Adrenal gland (tissue), 12 donors: ENCODE measurements around the gene C1QB. TPM values are rescaled to one million over a fixed set of nuclear protein-coding genes. Genes with fewer than 3 reads are reported as not detected.

Experiments
- DNase-seq, 7 donors: peaks; one replicate each; pipeline ENCODE4 v3.0.0-alpha.2; 2019 to 2020
- H3K27ac ChIP-seq, 5 donors: fragments of 200-600 bp; sonication (generic) in 4 of 5; 1 replicate in 3 of 5; 2 replicates in 2 of 5; pipeline versions ENCODE4 v1.5.1 to v1.8.0; 2016 to 2020; ENCODE audit warnings: mild to moderate bottlenecking in 1 of 5
- H3K27me3 ChIP-seq: fragments of 200-600 bp; 2 replicates; pipeline ENCODE4 v1.8.0; 2021
- H3K36me3 ChIP-seq, 2 donors: fragments of 200-600 bp; replicated peaks in 1 of 2; 1 replicate in 1 of 2; 2 replicates in 1 of 2; pipeline versions ENCODE4 v1.5.1 to v1.8.0; 2018 to 2022
- H3K4me1 ChIP-seq, 2 donors: fragments of 200-600 bp; replicated peaks in 1 of 2; 1 replicate in 1 of 2; 2 replicates in 1 of 2; pipeline versions ENCODE4 v1.5.1 to v1.8.0; 2018 to 2021
- H3K4me3 ChIP-seq, 4 donors: fragments of 200-600 bp; sonication (generic) in 3 of 4; one replicate each; pipeline ENCODE4 v1.5.1; 2016 to 2018
- H3K9me3 ChIP-seq, 3 donors: fragments of 200-600 bp; sonication (generic) in 1 of 3; replicated peaks in 1 of 3; 1 replicate in 2 of 3; 2 replicates in 1 of 3; pipeline versions ENCODE4 v1.5.1 to v1.8.0; 2016 to 2021
- POLR2A ChIP-seq, 2 donors: fragments of 450-650 bp; IDR thresholded peaks; one replicate each; pipeline ENCODE4 v1.6.1; 2017; ENCODE audit warnings: antibody characterized with exemption in 2 of 2, mild to moderate bottlenecking in 2 of 2, moderate library complexity in 1 of 2
- WGBS, 4 donors: extraction: QIAGEN DNeasy Blood & Tissue Kit in 2 of 4; methylation state at CpG; one replicate each; pipeline versions ENCODE4 v1.1.5 to v1.1.7; 2013 to 2017; 5-methylcytosine and 5-hydroxymethylcytosine counted together
- intact Hi-C, 2 donors: fragments of 100-400 bp; cut with DNase I; formaldehyde crosslinking; loops; one replicate each; pipeline versions ENCODE4 v1.14.1 to v1.15.0; 2022 to 2023
- polyA plus RNA-seq, 3 donors: library from polyadenylated mRNA; stranded (reverse); fragments of 200-250 nt in 2 of 3; fragments of 350-450 nt in 1 of 3; fragmentation: Illumina TruSeq in 1 of 3; extraction: RNeasy Lipid Tissue Mini Kit (QIAGEN cat#74804) in 1 of 3; gene quantifications; one replicate each; pipeline ENCODE4 v1.2.3, GENCODE V29; 2013 to 2014
- total RNA-seq, 9 donors: library from RNA; depleted of rRNA in 4 of 9; stranded (reverse); fragments of >200 nt in 4 of 9; fragments of 120-200 nt in 1 of 9; fragmentation: NEBNext Ultra II Directional in 1 of 9; extraction: Animal tissue kit (Norgen Biotek cat#: 25700) in 1 of 9; gene quantifications; one replicate each; pipeline versions ENCODE4 v1.1.0 to v1.2.4, GENCODE V29; 2013 to 2023
- TF ChIP-seq, protein P1 (sequence below), 6 experiments: fragments of 450-650 bp in 4 of 6; fragments of 200-600 bp in 2 of 6; sonication (generic) in 1 of 6; IDR thresholded peaks; 1 replicate in 5 of 6; 2 replicates in 1 of 6; pipeline versions ENCODE4 v1.5.1 to v1.8.0; 2016 to 2021; ENCODE audit warnings: antibody characterized with exemption in 6 of 6, mild to moderate bottlenecking in 2 of 6, moderate library complexity in 1 of 6
- donor health status: healthy with polysubstance abuse.
- donor health status: Bipolar disorder and iron deficiency.
- donor health status: DM: yes; HTN: yes; CAD: no.
- donor health status: DM: no; HTN: no; CAD: no.
- donor health status: DM: no; HTN: no; CAD: no.
- donor health status: DM: yes; HTN: yes; CAD: no.

C1QB gene
- total and polyA plus RNA-seq, 12 donors: 55.5 to 1,914 (median 529) TPM

DNA sequence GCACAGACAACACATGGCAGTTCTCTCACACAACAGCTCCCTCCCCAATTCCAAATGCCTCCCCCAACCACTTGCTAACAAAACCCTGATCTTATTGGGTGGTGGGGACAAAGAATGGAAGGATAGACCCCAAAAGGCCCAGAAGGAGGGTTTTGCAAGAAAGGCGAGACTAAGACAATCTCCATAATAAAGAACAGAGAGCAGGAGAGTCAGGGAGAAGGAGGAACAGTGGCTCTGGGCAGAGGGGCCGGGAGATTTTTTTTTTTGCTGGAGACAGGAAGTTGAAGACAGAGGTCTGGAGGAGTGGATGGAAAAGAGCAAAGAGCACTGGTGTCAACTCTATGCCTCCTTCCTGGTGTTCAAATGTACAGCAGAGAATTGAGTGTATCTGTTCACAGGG, 23.1 kb upstream of the C1QB start:
- intact Hi-C loops: no loop called here
- TF ChIP-seq POLR2A (IDR thresholded peaks at IDR 0.05): no peak
- TF ChIP-seq, protein P1, sequence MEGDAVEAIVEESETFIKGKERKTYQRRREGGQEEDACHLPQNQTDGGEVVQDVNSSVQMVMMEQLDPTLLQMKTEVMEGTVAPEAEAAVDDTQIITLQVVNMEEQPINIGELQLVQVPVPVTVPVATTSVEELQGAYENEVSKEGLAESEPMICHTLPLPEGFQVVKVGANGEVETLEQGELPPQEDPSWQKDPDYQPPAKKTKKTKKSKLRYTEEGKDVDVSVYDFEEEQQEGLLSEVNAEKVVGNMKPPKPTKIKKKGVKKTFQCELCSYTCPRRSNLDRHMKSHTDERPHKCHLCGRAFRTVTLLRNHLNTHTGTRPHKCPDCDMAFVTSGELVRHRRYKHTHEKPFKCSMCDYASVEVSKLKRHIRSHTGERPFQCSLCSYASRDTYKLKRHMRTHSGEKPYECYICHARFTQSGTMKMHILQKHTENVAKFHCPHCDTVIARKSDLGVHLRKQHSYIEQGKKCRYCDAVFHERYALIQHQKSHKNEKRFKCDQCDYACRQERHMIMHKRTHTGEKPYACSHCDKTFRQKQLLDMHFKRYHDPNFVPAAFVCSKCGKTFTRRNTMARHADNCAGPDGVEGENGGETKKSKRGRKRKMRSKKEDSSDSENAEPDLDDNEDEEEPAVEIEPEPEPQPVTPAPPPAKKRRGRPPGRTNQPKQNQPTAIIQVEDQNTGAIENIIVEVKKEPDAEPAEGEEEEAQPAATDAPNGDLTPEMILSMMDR (IDR thresholded peaks at IDR 0.05): no peak
- no peak overlapping the region for H3K27ac ChIP-seq
- no peaks in the 10 kb centered on the region for H3K4me1 ChIP-seq
- H3K4me3 ChIP-seq: no peak overlapping the region
- no peaks in the 10 kb centered on the region for H3K9me3 ChIP-seq
- peaks cover 9% of the 10 kb centered on the region for H3K27me3 ChIP-seq
- 45 to 65% (median 57%) methylated on average over 2 of the region's 2 CpGs for WGBS, 4 donors
- DNase-seq: no peak
- no peaks in the 10 kb centered on the region for H3K36me3 ChIP-seq

DNA sequence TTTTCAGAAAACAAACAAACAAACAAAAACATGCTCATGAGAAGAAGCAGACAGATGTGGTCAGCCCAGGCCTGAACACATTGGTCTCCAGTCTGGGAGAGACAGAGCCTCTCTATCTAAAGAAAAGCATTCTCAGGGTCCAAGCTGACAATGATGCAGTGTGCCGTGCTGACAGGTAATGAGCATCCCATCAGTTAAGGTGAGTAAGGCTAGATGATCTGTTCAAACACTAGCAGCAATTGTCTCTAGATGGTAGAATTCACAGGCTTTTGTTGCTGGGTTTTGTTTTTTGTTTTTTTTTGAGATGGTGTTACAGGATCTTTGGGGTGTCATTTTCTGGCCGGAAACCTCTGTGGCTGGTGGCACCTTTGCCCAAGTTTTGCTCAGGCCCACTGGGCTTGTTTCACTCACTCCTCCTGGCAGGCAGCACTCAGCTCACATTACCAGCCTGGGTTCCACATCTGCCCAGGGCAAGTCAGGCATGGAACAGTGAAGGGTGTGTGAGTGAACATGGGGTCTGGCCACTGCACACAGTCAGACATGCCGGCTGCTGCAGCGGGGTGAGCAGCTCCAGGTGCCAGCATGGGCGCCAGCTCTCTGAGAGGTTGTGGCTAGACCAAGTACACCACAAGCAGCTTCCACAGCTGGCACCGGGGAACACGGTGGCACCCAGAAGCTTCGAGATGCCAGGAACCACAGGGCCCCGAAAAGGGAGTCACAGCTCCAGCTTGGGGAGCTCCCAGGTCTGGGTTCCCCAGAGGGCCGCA, 19.2 kb upstream of the C1QB start:
- Histone ChIP-seq H3K9me3 (no peaks in the 10 kb centered on the region), H3K4me3 (no peak overlapping the region), H3K27me3 (no peaks in the 10 kb centered on the region), H3K27ac (no peak overlapping the region), H3K4me1 (no peaks in the 10 kb centered on the region), H3K36me3 (no peaks in the 10 kb centered on the region)
- intact Hi-C loops: no loop called here
- TF ChIP-seq, protein P1 (IDR thresholded peaks at IDR 0.05): no peak
- no peak for TF ChIP-seq POLR2A (IDR thresholded peaks at IDR 0.05)
- DNase-seq: no peak
- WGBS, 4 donors: 83 to 92% (median 89%) methylated on average over 7 to 10 of the region's 10 CpGs

DNA sequence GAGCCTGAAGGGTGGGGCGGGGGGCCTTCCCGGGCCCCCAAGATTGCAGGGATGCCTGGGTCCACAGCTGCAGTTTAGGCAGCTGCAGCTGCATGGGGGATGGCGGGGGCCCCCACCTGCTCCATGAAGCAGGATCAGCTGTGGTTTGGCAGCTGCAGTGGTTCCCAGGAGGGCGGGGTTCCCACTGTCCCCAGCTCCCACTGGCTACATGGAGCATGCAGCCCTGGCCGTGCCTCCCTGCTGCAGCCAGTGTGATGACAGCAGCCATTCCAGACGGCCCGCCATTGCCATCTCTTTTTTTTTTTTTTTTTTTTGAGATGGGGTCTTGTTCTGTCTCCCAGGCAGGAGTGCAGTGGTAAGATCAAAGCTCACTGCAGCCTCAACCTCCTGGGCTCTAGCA, 17.6 kb upstream of the C1QB start:
- no peak for TF ChIP-seq POLR2A (IDR thresholded peaks at IDR 0.05)
- TF ChIP-seq, protein P1 (IDR thresholded peaks at IDR 0.05): no peak
- Histone ChIP-seq H3K27me3 (no peaks in the 10 kb centered on the region), H3K27ac (no peak overlapping the region), H3K4me1 (no peaks in the 10 kb centered on the region), H3K36me3 (no peaks in the 10 kb centered on the region), H3K9me3 (no peaks in the 10 kb centered on the region), H3K4me3 (no peak overlapping the region)
- intact Hi-C loops: no loop called here
- DNase-seq: no peak
- WGBS, 4 donors: 56 to 72% (median 69%) methylated on average over 3 to 7 of the region's 7 CpGs

DNA sequence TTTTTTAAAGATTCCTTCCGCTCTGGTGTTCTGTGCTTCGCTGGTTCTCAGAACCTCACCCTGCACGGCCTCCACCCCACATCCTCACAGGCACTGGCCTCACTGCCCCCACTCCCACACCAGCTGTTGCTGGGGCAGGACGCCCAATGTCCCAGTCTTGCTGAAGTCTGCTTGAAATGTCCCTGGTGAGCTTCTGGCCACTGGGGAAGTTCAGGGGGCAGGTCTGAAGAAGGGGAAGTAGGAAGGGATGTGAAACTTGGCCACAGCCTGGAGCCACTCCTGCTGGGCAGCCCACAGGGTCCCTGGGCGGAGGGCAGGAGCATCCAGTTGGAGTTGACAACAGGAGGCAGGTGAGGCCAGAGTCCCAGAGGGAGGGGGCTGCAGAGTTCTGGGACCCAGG, 16.7 kb upstream of the C1QB start, which contains the start of gene C1QA:
Gene C1QA (plus strand): TSS at position 276 of the 400 bp plus-strand sequence. CDS start 989 bp downstream, outside the sequence.
- peak within 1 kb of the TSS in 1 of 4 donors; percentile 43 for H3K4me3 ChIP-seq
- H3K27me3 ChIP-seq: no peaks in the 10 kb centered on the region
- TF ChIP-seq, protein P1 (IDR thresholded peaks at IDR 0.05): no peak
- TF ChIP-seq POLR2A (IDR thresholded peaks at IDR 0.05): peak in 1 of 2 donors; percentile 11
- intact Hi-C loops: no loop called here
- H3K9me3 ChIP-seq: no peaks in the 10 kb centered on the region
- H3K4me1 ChIP-seq: no peaks in the 10 kb centered on the region
- H3K27ac ChIP-seq: peak within 1 kb of the TSS in 1 of 5 donors; percentile 63
- DNase-seq: peak; percentile 49 to 85 (median 68)
- WGBS, 4 donors: 44 to 60% (median 55%) methylated on average over 5 of the region's 5 CpGs
- no peaks in the 10 kb centered on the region for H3K36me3 ChIP-seq
